ENCODE measurements around the gene FRK. TPM values are rescaled to one million over a fixed set of nuclear protein-coding genes. Genes with fewer than 3 reads are reported as not detected.

The FRK gene
- polyA plus RNA-seq, 4 donors: 2.9 to 11.2 (median 5.8) TPM

DNA sequence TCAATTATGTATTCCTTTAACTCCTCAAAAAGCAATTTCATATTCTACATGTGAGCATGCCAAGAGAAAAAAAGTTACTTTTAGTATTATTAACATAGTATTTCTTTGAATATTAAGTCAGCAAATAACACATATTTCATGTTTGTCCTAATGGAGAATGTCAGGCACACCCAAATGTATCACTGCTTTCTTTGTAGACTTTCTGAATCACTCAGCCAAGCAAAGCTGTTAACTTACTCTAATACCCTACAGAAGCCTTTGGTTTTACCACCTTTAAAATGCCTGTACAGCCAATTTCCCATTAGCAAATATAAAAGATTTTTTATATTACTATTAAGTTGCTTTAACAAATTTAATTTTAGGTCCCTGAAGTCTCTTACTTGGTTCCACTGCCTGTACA is 23.8 kb downstream of the FRK start:
- DNase-seq (no peak), FAIRE-seq (no peak)
- H3K4me3 ChIP-seq (ENCODE audit: low read depth in 1 of 3, low read length in 3 of 3): no peak overlapping the region
- peaks cover 0 to 2% (median 0%) of the 10 kb centered on the region in 3 donors for H3K4me1 ChIP-seq (ENCODE audit: control insufficient read depth in 3 of 3, insufficient read depth in 2 of 3, low read depth in 1 of 3, low read length in 2 of 3)
- H3K9me3 ChIP-seq (ENCODE audit: control insufficient read depth in 2 of 2, insufficient read depth in 1 of 2, low read depth in 1 of 2, low read length in 1 of 2): peaks cover 0 to 6% of the 10 kb centered on the region in 2 donors
- no peak overlapping the region for H3K27ac ChIP-seq (ENCODE audit: low read depth in 1 of 3, low read length in 2 of 3)
- H3K36me3 ChIP-seq (ENCODE audit: control insufficient read depth in 3 of 3, insufficient read depth in 2 of 3, low read depth in 1 of 3, low read length in 3 of 3): peaks cover 0 to 16% (median 0%) of the 10 kb centered on the region in 3 donors
- no peaks in the 10 kb centered on the region for H3K27me3 ChIP-seq (ENCODE audit: control insufficient read depth in 3 of 3, insufficient read depth in 3 of 3, low read length in 3 of 3)

DNA sequence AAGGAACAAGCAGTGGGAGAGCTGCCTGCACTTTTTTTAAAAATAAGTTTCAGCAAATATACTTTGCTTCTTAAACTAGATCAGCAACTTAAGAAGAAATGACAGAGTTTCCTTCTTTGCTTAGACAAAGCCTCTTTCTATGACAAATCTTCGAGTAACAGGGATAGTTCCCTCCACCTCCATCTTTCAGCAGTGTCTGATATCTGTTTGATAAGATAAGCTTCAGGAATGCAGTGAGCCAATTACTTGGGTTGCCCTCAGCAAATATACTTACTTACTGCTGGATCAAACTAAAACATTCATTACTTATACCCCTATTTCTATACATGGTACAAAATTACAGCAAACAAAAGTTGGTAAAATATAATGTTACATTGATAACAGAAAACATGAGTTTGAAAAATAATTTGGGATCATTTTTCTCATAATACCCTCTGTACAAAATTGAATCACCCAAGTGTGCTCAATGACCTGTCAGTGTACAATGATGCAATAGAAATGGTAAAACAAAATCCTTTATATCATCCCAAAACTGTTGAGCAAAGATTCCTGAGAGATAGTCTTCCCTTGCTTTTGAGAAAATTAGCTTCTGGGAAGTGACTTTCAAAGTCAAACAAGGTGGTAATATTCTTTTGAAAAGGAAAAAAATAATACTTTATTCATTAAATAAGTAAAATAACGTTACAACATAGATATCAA is 24.5 kb downstream of the FRK start:
- FAIRE-seq: no peak
- no peaks in the 10 kb centered on the region for H3K27me3 ChIP-seq (ENCODE audit: control insufficient read depth in 3 of 3, insufficient read depth in 3 of 3, low read length in 3 of 3)

DNA sequence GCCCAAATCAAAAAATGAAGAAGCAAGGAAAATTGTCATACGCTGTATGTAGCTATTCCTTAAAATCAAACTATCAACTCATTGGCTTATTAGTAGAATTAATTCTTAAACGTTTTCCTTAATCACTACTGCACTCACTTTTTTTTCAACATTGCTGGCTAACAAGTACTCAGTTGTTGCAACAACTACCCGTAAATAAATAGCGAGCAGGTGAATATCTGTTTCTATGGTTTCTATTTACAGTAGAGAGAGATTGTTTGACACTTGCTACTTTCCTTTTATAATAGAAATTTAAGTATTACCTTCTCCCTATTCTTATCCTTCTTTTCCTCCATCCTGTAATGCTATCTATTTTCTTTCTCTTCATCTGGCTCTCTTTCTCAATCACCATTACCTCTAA is 25.1 kb downstream of the FRK start:
- Histone ChIP-seq H3K4me1 (ENCODE audit: control insufficient read depth in 3 of 3, insufficient read depth in 2 of 3, low read depth in 1 of 3, low read length in 2 of 3) (peaks cover 0 to 1% (median 0%) of the 10 kb centered on the region in 3 donors), H3K4me3 (ENCODE audit: low read depth in 1 of 3, low read length in 3 of 3) (no peak overlapping the region), H3K9me3 (ENCODE audit: control insufficient read depth in 2 of 2, insufficient read depth in 1 of 2, low read depth in 1 of 2, low read length in 1 of 2) (no peaks in the 10 kb centered on the region), H3K27me3 (ENCODE audit: control insufficient read depth in 3 of 3, insufficient read depth in 3 of 3, low read length in 3 of 3) (no peaks in the 10 kb centered on the region), H3K27ac (ENCODE audit: low read depth in 1 of 3, low read length in 2 of 3) (no peak overlapping the region), H3K36me3 (ENCODE audit: control insufficient read depth in 3 of 3, insufficient read depth in 2 of 3, low read depth in 1 of 3, low read length in 3 of 3) (peaks cover 0 to 13% (median 0%) of the 10 kb centered on the region in 3 donors)
- FAIRE-seq: no peak
- 44 to 68% (median 49%) methylated on average over 4 of the region's 4 CpGs for WGBS, 3 donors
- DNase-seq: no peak

More for the DNA sequence above, 24.5 kb downstream of the FRK start:
- Histone ChIP-seq H3K4me1 (ENCODE audit: control insufficient read depth in 3 of 3, insufficient read depth in 2 of 3, low read depth in 1 of 3, low read length in 2 of 3) (no peaks in the 10 kb centered on the region), H3K36me3 (ENCODE audit: control insufficient read depth in 3 of 3, insufficient read depth in 2 of 3, low read depth in 1 of 3, low read length in 3 of 3) (peaks cover 0 to 13% (median 0%) of the 10 kb centered on the region in 3 donors), H3K27ac (ENCODE audit: low read depth in 1 of 3, low read length in 2 of 3) (no peak overlapping the region), H3K9me3 (ENCODE audit: control insufficient read depth in 2 of 2, insufficient read depth in 1 of 2, low read depth in 1 of 2, low read length in 1 of 2) (no peaks in the 10 kb centered on the region), H3K4me3 (ENCODE audit: low read depth in 1 of 3, low read length in 3 of 3) (no peak overlapping the region)
- no peak for DNase-seq
- 21 to 36% (median 24%) methylated on average over 2 of the region's 2 CpGs for WGBS, 3 donors

GRCh38 chr6:116034327-116034726 is 26.4 kb downstream of the FRK start:
- Histone ChIP-seq H3K9me3 (ENCODE audit: control insufficient read depth in 2 of 2, insufficient read depth in 1 of 2, low read depth in 1 of 2, low read length in 1 of 2) (no peaks in the 10 kb centered on the region), H3K4me3 (ENCODE audit: low read depth in 1 of 3, low read length in 3 of 3) (no peak overlapping the region), H3K36me3 (ENCODE audit: control insufficient read depth in 3 of 3, insufficient read depth in 2 of 3, low read depth in 1 of 3, low read length in 3 of 3) (peaks cover 0 to 8% (median 0%) of the 10 kb centered on the region in 3 donors), H3K27me3 (ENCODE audit: control insufficient read depth in 3 of 3, insufficient read depth in 3 of 3, low read length in 3 of 3) (no peaks in the 10 kb centered on the region), H3K4me1 (ENCODE audit: control insufficient read depth in 3 of 3, insufficient read depth in 2 of 3, low read depth in 1 of 3, low read length in 2 of 3) (peaks cover 0 to 2% (median 0%) of the 10 kb centered on the region in 3 donors), H3K27ac (ENCODE audit: low read depth in 1 of 3, low read length in 2 of 3) (no peak overlapping the region)
- WGBS, 3 donors: 28 to 46% (median 30%) methylated on average over 2 of the region's 2 CpGs
- no peak for FAIRE-seq
- DNase-seq: no peak

- Histone ChIP-seq H3K27ac (ENCODE audit: low read depth in 1 of 3, low read length in 2 of 3) (no peak overlapping the region), H3K4me3 (ENCODE audit: low read depth in 1 of 3, low read length in 3 of 3) (no peak overlapping the region), H3K27me3 (ENCODE audit: control insufficient read depth in 3 of 3, insufficient read depth in 3 of 3, low read length in 3 of 3) (no peaks in the 10 kb centered on the region), H3K4me1 (ENCODE audit: control insufficient read depth in 3 of 3, insufficient read depth in 2 of 3, low read depth in 1 of 3, low read length in 2 of 3) (peaks cover 0 to 2% (median 0%) of the 10 kb centered on the region in 3 donors), H3K9me3 (ENCODE audit: control insufficient read depth in 2 of 2, insufficient read depth in 1 of 2, low read depth in 1 of 2, low read length in 1 of 2) (no peaks in the 10 kb centered on the region), H3K36me3 (ENCODE audit: control insufficient read depth in 3 of 3, insufficient read depth in 2 of 3, low read depth in 1 of 3, low read length in 3 of 3) (peaks cover 0 to 3% (median 0%) of the 10 kb centered on the region in 3 donors)
- FAIRE-seq: no peak
- DNase-seq: no peak
- WGBS, 3 donors: 68 to 88% (median 83%) methylated on average over 4 of the region's 4 CpGs
These were observed 26.9 kb downstream of the FRK start for GRCh38 chr6:116033687-116034303.

DNA sequence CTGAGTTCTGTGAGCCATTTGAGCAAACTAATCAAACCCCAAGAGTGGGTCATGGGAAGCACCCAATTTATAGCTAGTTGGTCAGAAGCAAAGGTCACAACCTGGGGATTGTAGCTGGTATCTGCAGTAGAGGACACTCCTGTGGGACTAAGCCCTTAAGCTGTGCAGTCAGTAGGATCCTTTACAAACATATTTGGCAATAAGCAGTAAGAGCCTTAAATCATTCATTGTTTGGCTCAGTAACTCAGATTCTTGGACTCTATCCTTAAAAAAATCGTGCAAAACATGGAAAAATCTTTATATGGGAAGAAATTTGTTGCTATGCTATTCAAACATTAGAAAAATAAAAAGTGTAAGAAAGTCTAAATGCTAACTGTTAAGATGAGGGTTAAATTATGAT is 29.9 kb downstream of the FRK start:
- 47 to 57% (median 51%) methylated on average over 1 of the region's 1 CpG for WGBS, 3 donors
- H3K36me3 ChIP-seq (ENCODE audit: control insufficient read depth in 3 of 3, insufficient read depth in 2 of 3, low read depth in 1 of 3, low read length in 3 of 3): no peaks in the 10 kb centered on the region
- H3K9me3 ChIP-seq (ENCODE audit: control insufficient read depth in 2 of 2, insufficient read depth in 1 of 2, low read depth in 1 of 2, low read length in 1 of 2): no peaks in the 10 kb centered on the region
- H3K27me3 ChIP-seq (ENCODE audit: control insufficient read depth in 3 of 3, insufficient read depth in 3 of 3, low read length in 3 of 3): no peaks in the 10 kb centered on the region
- FAIRE-seq (no peak), DNase-seq (no peak)
- H3K4me1 ChIP-seq (ENCODE audit: control insufficient read depth in 3 of 3, insufficient read depth in 2 of 3, low read depth in 1 of 3, low read length in 2 of 3): peaks cover 0 to 2% (median 0%) of the 10 kb centered on the region in 3 donors
- no peak overlapping the region for H3K27ac ChIP-seq (ENCODE audit: low read depth in 1 of 3, low read length in 2 of 3)
- H3K4me3 ChIP-seq (ENCODE audit: low read depth in 1 of 3, low read length in 3 of 3): no peak overlapping the region

DNA sequence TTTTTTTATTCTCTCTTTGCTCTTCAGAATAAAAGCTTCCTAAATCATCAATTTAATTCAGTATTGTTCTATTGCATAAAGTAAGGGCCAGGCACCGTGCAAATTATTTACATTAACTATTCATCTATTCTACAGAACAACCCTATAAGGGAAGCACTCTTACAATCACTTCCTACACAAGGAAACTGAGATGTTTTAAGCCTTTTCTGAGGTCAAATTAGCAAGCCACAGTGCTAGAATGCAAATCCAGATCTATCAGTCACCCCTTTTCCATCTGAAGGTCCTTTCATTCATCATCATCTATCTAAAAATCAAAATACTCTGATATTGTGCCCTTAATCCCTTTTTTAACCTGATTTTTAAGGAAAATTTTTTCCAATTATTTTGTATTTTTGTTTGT is 31.2 kb downstream of the FRK start:
- peaks cover 0 to 2% (median 0%) of the 10 kb centered on the region in 3 donors for H3K4me1 ChIP-seq (ENCODE audit: control insufficient read depth in 3 of 3, insufficient read depth in 2 of 3, low read depth in 1 of 3, low read length in 2 of 3)
- no peaks in the 10 kb centered on the region for H3K36me3 ChIP-seq (ENCODE audit: control insufficient read depth in 3 of 3, insufficient read depth in 2 of 3, low read depth in 1 of 3, low read length in 3 of 3)
- H3K27ac ChIP-seq (ENCODE audit: low read depth in 1 of 3, low read length in 2 of 3): no peak overlapping the region
- no peaks in the 10 kb centered on the region for H3K9me3 ChIP-seq (ENCODE audit: control insufficient read depth in 2 of 2, insufficient read depth in 1 of 2, low read depth in 1 of 2, low read length in 1 of 2)
- no peak overlapping the region for H3K4me3 ChIP-seq (ENCODE audit: low read depth in 1 of 3, low read length in 3 of 3)
- H3K27me3 ChIP-seq (ENCODE audit: control insufficient read depth in 3 of 3, insufficient read depth in 3 of 3, low read length in 3 of 3): no peaks in the 10 kb centered on the region
- 67 to 77% (median 76%) methylated on average over 1 of the region's 1 CpG for WGBS, 3 donors
- FAIRE-seq: no peak
- no peak for DNase-seq

DNA sequence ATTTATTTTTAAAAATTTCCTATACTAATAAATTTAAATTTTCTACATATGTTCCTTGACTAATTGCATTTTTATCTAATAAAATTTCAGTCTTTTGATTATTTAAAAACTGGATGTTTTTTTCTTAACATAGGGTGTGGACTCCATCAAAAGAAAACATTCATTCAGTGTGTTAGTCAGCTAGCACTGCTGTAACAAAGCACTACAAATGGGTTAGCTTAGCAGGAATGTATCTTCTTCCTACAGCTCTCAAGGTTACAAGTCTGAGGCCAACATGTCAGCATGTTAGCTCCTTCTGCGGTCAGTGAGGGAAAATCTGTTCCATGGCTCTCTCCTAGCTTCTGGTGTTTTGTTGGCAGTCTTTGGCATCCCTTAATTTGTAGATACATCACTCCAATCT is 32.5 kb downstream of the FRK start:
- Histone ChIP-seq H3K9me3 (ENCODE audit: control insufficient read depth in 2 of 2, insufficient read depth in 1 of 2, low read depth in 1 of 2, low read length in 1 of 2) (no peaks in the 10 kb centered on the region), H3K36me3 (ENCODE audit: control insufficient read depth in 3 of 3, insufficient read depth in 2 of 3, low read depth in 1 of 3, low read length in 3 of 3) (peaks cover 0 to 2% (median 0%) of the 10 kb centered on the region in 3 donors), H3K27ac (ENCODE audit: low read depth in 1 of 3, low read length in 2 of 3) (no peak overlapping the region), H3K4me1 (ENCODE audit: control insufficient read depth in 3 of 3, insufficient read depth in 2 of 3, low read depth in 1 of 3, low read length in 2 of 3) (peaks cover 0 to 2% (median 0%) of the 10 kb centered on the region in 3 donors), H3K4me3 (ENCODE audit: low read depth in 1 of 3, low read length in 3 of 3) (no peak overlapping the region), H3K27me3 (ENCODE audit: control insufficient read depth in 3 of 3, insufficient read depth in 3 of 3, low read length in 3 of 3) (no peaks in the 10 kb centered on the region)
- WGBS, 3 donors: 91 to 95% (median 93%) methylated on average over 1 of the region's 1 CpG
- DNase-seq: no peak
- FAIRE-seq: no peak
